NCI-H2029 treated with DMSO at 0.1 percent for 48 hours (cell line): ENCODE measurements around the gene ZNF407.
"Not testable (repeated sequence)": the region's sequence is repeated elsewhere in the genome, so short reads cannot be mapped to it uniquely, and the experiment has no call there.

Source experiments
- DNase-seq: peaks from one replicate; lab custom pipeline; 2025; lab: John Stamatoyannopoulos, UW

The ZNF407 gene

DNA sequence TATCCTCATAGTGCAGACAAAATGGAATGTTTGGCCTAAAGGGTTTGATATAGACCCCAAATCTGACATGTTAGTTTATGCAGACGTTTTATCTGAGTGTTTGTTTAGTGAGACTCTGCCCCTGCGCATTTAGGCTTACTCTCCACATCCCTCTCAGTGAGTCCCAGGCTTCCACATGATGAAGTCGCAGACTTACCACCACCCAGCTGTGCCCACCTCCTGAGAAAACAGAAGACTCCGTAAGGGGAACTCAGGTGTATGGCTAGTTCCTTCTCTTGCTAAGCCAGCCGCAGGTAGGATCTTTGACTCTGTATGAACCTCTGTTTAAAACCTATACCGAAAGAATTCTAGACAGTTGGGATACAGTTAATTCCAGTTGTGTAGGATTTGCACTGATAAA is 338.7 kb downstream of the ZNF407 start:
- DNase-seq = no peak

DNA sequence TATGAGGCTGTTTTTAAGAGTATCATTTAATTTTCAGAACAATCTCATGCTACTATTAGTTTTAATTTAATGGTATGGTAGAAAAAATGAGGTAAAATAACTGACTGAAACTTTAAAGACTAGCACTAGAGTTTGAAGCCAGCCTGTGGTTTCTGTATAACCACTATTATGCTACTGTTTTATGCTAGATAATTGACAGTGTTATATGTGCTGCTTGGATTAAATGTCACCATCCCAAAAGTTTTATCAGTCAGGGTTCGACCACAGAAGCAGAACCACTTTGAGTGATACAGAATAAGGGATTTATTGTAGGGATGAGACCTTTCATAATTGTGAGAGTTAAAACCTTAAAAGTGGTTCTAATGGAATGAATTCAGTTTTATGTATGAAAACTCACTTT is 339.6 kb downstream of the ZNF407 start:
- no peak for DNase-seq

DNA sequence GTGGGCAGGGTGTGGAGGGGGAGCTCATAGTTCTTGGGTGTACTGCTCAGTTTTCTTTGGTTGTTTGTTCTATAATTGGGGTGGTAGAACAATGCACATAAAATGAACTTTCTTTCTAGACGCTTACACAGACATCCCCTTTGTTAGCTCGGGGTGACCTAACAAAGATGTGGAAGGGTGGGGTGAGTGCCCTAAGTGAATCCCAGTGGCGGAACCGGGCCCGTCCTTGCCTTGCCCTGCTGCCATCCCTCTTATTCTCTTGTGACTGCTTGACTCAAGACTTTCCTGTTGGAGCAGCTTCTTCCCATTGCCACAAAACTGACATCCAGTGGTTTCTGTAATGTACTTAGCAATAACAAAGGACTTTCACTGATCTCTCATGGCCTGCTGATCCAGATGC is 343.2 kb downstream of the ZNF407 start:
- no peak for DNase-seq

DNA sequence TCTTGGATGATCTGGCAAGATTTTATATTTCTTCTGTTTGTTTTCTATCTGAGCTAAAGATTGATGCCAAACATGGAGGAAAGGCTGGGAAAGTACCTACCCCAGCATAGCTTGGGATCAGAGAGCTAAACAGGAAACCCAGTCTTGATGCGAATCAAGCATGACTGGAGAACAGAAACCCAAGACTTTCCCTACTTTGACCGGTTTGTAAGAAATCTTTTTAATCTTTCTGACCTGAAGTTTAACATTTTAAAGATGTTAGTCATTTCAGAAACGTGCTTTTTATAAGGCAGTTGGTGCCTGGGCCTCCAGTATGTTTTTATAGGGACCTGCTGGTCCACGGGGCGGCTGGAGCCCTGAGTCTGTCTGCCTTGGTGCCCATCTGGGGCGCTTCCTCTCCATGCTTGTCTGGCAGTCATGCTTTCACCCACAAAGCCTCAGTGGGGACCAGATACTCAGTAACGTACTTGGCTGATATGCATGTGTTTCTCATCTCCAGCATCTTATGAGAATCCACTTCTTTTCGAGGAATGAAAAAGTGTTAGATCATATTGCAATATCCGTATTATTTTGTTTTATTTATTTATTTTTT is 344.7 kb downstream of the ZNF407 start:
- DNase-seq = no peak

DNA sequence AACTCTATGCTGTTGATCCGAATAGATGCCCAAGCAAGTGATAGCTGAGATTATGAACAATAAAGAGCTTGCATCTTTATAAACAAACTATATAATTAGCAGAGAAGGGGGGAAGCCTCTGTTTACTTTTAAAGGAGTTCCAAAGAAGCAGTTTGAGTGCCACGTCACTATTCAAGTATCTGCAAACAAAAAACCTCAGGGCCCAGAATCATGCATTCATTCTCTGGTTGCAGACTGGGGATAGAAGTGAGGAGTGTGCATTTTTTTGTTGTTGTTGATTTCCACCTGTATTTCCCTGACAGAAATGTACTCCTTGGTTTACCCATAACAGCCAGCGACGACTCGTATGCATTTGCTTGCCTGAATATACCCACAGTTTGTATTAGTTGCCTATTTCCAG is 347.0 kb downstream of the ZNF407 start:
- no peak for DNase-seq

DNA sequence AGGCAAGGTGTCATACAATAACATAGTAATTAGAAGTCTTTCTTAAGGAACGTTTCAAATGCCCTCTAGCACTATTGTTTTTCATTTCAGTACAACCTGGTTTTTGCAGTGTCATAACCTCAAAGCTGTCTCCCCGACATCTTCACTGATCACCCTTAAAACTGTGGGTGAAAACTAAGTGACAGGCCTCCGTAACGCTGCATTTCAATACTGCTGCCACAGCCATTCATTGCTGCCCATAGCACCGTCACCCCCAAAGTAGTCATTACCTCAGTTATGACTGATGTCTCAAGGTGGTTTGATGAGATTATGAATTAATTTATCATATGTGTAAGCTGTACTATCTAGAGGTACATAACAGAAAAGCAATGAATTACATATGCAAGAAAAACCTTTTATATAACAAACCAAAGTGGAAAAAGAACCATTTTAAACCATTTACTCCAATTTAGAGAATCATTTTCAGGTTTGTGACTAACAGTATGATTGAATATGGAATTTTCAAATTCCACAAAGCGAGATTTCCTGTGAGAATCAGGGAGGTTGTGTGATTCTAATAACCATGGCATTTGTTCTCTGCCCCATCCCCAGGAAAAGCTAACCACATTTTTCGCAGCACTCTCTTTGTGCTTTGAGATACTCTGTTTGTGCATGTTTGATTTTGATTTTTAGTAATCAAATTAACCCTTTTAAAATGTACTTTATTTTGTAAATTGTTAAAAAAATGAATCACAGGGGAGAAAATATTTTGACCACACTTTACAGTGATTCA is 348.3 kb downstream of the ZNF407 start:
- no peak for DNase-seq

DNA sequence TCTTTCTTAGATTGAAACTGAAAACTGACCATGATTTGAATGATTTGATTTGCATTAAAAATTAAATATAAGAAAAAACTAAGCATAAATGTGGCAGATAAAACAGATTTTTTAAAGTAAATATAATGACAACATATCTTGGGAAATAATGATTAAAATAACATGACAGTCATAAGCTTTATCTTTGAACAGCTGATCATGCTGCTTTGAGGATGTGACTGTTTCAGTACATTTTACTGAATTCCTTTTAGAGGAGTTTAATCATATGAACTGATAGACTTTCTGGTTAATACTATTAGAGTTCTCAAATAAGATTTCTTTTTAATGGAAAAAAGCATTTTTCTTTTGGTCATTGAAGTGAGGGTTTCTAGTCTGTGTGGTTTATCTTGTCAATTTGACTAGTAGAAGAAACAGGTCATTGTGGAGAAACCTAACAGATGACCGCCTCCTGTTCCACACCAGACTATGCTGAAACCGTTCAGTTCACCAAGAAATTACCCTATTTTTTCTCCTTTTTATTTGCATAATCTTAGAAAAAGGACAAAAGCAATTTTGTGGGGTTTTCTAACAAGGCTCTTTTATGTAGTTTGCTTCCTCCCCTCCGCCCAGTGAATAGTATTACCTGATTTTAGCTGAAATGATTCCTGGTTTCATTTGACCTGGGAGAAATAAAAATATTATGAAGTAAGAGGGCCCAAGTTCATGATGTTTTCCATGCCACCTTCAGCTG is 349.1 kb downstream of the ZNF407 start:
- DNase-seq = no peak

DNA sequence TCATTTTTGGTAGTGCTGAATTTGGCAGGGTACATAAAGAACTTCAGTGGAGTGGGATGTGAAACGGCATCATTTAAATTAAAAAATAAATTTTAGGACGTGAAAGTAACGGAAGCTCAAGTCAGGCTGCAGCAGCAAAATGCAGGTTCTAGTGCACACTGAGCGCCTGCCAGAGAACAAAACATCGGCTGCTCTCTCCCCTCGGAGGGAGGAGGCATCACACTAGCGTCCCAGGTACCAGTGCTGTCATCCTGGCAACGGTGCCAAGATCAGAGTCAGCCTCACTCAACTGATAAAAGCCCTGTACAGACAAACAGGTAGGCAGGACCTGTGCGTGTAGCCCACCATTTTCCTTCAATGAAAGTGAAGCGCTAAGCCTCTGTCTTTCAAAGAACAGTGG is 349.7 kb downstream of the ZNF407 start:
- no peak for DNase-seq

DNA sequence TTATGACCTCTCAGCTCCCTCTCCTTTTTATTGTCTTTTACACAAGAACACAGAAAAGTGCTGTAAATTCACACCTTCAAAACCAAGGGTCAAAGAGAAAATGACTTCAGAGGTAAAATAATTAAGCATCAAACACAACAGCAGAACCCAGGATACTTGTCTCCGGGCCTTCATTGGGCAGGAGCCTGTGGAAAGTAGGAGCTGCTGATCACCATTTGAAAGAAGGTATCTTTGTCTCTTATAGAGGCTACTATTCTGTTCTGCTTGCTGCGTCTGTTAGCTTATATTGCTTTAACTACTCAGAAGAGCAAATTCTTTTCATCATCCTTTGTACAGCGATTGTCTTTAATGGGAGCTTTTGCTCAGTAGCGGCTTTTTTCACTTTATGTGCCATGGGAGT is 350.2 kb downstream of the ZNF407 start:
- no peak for DNase-seq

DNA sequence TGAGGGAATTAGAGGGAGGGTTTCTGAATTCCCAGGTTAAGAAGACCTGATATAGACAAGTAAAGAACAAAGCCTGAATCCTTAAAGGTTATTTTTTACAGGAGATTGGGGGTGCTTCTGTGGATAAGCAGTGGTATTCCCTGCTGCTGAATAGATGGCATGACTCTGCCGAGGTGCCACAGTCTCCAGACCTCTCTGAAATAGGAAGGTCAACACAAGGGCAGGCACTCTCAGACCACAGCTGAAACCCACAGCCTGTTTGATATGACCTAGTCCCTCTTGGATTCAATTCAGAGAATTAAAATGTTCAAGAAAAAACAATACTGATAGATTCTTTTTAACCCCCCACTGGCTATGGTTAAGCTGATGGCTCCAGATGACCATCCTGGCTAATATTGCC is 351.9 kb downstream of the ZNF407 start:
- DNase-seq = no peak

DNA sequence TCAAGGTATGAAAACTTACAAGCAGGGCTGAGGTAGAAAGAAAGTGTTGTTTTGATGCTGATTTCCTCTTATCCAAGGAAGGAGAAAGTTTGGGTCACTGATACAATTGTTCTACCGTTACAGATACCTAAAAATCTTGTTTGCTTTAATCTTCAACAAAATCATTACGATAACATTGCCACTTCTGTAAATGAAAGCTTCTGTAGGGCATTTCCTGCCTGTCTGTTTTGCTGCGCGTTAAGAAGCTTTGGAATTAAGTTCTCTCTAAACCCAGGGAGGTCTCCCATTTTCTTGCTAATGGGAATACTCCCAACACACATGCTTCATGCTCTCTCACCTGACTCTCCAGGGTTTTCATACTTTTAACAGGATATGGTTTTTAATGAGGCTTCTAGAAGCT is 352.8 kb downstream of the ZNF407 start:
- no peak for DNase-seq

DNA sequence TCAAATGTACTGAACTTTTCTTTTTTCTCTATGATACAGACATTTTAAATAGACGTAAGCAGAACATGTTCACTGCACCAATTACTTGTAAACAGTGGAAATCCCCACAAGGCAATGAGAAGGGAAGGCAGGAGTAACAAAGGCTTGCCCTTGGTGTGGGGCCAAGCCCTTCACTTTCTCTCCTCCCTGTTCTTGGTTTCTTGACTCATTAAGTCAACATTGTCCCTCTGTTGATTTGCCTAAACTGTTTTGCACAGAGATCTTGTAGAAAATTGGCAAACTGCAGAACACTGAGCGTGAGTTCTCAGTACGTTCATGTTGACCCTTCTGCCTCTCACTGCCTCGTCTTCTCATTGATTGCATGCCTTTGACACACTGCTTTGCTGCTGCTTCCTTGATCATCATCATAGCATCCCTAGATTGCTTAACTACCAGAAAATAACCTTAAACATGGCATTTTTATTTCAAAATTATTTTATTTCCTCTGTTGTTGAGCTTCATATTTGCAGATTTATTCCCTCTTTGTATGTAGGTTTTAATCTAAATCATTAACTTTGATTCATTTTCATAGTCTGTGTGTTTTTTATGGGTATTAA is 353.6 kb downstream of the ZNF407 start:
- no peak for DNase-seq

DNA sequence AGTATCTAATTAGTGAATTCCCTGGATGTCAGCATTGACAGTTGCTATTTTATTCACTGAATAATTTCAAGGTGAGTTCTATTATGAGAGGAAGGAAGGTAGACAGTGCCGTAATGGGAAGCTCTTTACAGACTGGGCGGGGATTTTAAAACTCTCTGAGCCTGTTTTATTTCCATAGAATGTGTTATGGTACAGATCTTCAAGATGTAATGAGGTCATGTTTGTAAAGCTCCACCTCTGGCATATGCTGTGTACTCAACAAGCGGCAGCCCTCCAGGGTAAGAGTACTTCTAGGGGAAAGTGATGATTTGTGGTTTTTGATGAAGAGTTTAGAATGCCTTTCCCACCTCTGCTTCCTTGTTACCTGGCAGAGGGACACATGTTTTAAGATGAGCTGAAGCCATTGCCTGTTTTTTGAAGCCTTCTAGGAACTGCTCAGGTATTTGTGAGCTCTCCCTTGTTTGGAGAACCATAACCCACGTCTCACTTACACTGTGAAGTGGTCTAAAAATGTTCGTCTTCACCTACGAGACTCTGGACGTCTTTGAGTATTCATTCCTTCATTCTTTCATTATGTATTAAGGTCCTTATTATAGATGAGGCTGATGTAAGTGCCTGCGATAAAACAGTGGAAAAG is 360.0 kb downstream of the ZNF407 start:
- no peak for DNase-seq

DNA sequence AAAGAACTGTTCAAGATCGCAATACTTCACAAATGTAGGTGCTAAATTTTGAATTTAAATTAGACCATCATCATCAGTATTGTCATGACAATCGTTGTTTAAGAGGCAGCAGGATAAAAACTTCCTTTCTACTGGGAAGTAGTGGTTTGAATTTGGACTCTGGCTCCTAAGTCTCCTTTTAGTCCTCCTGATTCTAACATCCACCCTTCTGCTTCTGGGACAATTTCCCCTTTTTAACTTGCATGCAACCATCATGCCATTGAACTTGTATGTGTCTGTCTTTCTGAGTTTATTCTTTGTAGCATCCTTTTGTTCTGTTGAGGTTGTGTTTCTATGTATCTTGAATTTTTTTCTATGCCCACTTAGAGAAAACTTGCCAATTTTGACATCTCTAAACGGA is 361.5 kb downstream of the ZNF407 start:
- no peak for DNase-seq

DNA sequence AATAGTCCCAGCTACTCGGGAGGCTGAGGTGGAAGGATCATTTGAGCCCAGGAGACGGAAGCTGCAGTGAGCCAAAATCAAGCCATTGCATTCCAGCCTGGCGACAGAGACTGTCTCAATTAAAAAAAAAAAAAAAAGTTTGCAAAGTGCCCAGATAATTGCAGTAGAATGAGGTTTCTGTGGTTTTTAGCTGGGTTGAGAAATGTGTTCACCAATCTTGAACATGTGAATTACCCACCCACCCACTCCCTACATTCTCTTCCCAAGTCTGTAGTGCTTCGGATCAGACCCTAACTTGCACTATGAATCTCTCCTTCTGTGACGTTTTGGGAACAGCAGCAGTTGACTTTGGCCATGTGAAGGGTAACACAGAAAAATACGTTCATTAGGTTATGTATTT is 363.9 kb downstream of the ZNF407 start:
- no peak for DNase-seq

DNA sequence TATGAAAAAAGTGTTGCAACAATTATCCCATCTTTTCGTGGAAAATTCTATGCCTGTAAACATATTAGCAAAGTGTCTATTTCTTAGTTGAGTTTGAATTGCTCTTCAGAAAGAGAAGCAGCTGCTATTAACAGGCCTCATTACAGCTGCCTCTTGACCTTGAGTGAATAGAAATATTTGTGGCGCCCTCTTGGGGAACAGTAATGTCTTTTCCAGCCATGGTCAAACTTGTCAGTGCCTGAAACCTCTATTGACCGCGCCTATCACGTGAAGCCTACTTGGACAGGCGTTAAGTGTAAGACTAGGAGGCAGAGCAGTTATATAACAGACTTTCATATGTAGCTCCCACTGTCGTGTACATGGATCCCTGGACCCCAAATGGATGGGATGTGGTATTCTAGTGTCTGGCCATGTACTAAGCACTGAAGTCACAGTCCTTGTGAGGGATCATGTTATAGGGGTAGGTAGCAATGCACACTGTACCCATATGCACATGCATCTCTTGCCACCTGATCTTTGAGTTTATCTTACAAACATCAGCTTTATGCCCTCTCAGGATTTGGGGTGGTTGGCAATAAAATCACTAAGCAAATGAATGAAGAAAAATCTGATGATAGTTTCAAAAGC is 366.3 kb downstream of the ZNF407 start:
- no peak for DNase-seq

DNA sequence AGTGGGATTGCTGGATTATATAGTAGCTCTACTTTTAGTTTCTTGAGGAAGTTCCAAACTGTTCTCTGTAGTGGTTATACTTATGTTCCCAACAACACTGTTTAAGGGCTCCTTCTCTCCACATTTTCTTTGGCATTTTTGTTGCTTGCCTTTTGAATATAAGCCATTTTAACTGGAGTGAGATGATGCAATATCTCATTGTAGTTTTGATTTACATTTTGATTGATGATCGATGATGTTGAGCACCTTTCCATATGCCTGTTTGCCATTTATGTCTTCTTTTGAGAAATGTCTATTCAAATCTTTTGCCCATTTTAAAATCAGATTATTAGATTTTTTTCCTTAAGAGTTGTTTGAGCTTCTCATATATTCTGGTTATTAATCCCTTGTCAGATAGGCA is 368.0 kb downstream of the ZNF407 start:
- no peak for DNase-seq

DNA sequence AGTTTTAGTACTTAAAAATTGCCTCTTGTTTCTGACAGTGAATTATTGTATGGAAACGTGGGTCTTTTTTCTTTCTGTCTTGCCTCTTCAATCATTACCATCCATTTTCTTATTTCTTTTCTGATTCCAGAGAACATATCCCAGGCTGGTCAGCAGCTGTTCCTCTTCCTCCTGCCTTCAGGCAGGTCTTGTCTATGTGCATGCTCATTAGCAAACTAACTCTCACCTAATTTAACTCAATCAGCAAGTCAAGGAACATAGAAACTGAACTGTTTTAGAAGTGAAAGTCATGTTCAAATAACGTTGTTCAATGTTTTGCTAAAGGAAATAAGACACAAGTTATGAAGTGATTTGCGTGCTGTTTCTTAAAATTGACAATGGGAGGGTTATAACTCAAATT is 369.8 kb downstream of the ZNF407 start:
- DNase-seq = no peak

DNA sequence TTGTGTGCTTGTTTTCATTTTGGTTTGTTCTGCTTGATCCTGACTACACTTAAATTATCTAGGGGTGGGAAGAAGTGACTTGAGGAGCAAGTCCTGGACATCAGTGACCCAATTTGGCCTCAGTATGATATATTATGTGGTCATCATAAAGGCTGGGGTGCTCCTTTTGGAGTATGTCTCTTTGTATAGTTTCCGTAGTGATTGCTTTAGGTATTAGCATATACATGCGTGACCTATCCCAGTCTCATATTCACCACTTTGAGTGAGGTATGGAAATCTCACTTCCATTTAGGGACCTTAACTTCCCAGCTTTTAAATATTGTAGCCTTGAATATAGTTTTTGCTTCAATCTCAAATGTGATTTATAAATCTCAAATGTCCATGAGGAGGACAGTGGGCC is 370.3 kb downstream of the ZNF407 start:
- DNase-seq = no peak

DNA sequence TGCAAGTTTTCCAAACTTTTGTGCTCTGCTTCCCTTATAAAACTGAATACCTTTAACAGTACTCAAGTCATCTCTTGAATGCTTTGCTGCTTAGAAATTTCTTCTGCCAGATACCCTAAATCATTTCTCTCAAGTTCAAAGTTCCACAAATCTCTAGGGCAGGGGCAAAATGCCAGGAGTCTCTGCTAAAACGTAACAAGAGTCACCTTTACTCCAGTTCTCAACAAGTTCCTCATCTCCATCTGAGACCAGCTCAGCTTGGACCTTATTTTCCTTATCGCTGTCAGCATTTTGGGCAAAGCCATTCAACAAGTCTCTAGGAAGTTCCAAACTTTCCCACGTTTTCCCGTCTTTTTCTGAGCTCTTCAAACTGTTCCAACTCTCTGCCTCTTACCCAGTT is 373.7 kb downstream of the ZNF407 start:
- DNase-seq = not testable (repeated sequence)

DNA sequence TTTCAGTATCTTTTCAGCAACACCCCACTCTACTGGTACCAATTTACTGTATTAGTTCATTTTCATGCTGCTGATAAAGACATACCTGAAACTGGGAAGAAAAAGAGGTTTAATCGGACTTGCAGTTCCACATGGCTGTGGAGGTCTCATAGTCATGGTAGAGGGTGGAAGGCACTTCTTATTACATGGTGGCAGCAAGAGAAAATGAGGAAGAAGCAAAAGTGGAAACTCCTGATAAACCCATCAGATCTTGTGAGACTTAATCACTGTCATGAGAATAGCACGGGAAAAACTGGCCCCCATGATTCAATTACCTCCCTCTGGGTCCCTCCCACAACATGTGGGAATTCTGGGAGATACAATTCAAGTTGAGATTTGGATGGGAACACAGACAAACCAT is 374.1 kb downstream of the ZNF407 start:
- DNase-seq = not testable (repeated sequence)

DNA sequence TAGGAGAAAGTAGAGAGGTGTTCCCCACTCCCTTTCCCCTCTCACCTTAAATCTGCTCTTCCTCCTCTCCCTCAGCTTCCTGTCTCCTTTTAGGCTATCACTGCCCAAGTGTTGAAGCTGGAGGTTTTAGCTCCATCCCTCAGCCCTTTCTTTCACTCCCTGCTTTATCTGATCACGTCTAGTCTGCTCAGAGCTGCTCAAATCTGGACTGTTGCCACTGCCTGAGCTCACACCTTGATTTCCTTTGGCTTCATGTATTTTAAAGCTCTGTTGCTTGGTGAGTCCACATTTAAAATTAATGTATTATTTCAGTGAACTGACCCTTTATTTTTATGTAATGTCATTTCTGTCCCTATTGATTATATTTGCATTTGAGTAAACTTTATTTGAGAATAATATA is 374.7 kb downstream of the ZNF407 start:
- DNase-seq = no peak
